Activated T-cell treated with anti-CD3 and anti-CD28 coated beads, Interleukin-2, amount 50 U/mL, for 24 hours (primary cell): Measurements from ENCODE around the gene IRF5.
A peak's percentile ranks its signal among the peaks of the same experiment; 100 is the strongest.

Experiments
- DNase-seq: peaks from one replicate; pipeline ENCODE4 v3.0.0-alpha.2; 2020
- H3K27ac Mint-ChIP-seq: 2 replicates; pipeline ENCODE4 v1.8.0; 2020; ENCODE audit warnings: mild to moderate bottlenecking, mixed read lengths
- H3K27me3 Mint-ChIP-seq: 2 replicates; pipeline ENCODE4 v1.8.0; 2020; ENCODE audit warnings: mixed read lengths
- H3K36me3 Mint-ChIP-seq: 2 replicates; pipeline ENCODE4 v1.8.0; 2020; ENCODE audit warnings: low read depth, mixed read lengths
- H3K4me1 Mint-ChIP-seq: 2 replicates; pipeline ENCODE4 v1.8.0; 2020; ENCODE audit warnings: low read depth, mixed read lengths
- H3K4me3 Mint-ChIP-seq: 2 replicates; pipeline ENCODE4 v1.8.0; 2020; ENCODE audit warnings: mild to moderate bottlenecking, moderate library complexity, mixed read lengths
- H3K9me3 Mint-ChIP-seq: 2 replicates; pipeline ENCODE4 v1.8.0; 2020; ENCODE audit warnings: mixed read lengths

IRF5 gene

DNA sequence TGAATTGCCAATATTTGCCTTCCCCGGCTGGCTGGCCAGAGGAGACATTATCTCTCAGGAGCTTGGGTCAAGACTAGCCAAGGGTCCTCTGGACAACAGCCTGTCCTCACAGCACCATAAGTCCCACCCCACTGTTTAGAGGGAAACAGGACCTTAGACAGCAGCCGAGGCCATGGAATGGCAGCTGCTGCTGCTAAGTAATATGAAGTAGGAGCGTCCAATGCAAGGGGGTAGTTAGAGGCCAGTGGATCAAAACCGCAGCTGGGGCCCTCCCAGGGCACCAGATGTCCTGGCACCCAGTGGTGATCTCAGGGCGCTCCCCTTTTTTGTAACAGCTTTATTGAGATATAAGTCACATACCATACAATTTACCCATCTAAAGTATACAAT is 14.3 kb upstream of the IRF5 start:
- DNase-seq, result no peak
- H3K36me3 Mint-ChIP-seq, result no peaks in the 10 kb centered on the region
- peaks cover 3% of the 10 kb centered on the region for H3K27me3 Mint-ChIP-seq
- no peaks in the 10 kb centered on the region for H3K4me1 Mint-ChIP-seq
- no peaks in the 10 kb centered on the region for H3K9me3 Mint-ChIP-seq
- no peak overlapping the region for H3K4me3 Mint-ChIP-seq
- H3K27ac Mint-ChIP-seq, result no peak overlapping the region

DNA sequence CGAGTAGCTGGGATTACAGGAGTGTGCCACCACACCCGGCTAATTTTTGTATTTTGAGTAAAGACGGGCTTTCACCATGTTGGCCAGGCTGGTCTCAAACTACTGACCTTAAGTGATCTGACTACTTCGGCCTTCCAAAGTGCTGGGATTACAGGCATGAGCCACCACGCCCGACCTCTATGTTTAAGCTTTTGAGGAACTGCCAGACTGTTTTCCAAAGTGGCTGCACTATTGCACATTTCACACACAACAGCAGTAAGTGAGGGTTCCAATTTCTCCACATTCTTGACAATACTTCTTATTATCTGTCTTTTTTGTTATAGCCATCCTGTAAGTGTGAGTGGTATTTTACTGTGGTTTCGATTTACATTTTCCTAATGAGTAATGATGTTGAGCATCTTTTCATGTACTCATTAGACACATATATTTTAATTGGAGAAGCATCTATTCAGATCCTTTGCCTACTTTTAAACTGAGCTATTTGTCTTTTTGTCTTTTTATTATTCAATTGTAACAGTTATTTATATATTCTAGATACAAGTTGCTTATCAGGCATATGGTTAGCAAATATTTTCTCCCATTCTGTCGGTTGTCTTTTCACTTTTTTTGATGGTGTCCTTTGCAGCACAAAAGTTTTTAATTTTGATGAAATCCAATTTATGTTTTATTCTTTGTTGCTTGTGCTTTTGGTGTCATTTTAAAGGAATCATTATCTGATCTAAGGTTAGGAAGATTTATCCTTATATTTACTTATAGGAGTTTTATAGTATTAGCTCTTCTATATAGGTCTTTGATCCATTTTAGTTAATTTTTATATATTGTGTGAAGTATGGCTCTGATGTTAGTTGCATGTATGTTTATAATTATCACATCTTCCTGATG is 12.8 kb upstream of the IRF5 start:
- Mint-ChIP-seq H3K27ac (no peak overlapping the region), H3K36me3 (no peaks in the 10 kb centered on the region), H3K4me1 (no peaks in the 10 kb centered on the region), H3K9me3 (no peaks in the 10 kb centered on the region), H3K27me3 (no peaks in the 10 kb centered on the region), H3K4me3 (no peak overlapping the region)
- no peak for DNase-seq

DNA sequence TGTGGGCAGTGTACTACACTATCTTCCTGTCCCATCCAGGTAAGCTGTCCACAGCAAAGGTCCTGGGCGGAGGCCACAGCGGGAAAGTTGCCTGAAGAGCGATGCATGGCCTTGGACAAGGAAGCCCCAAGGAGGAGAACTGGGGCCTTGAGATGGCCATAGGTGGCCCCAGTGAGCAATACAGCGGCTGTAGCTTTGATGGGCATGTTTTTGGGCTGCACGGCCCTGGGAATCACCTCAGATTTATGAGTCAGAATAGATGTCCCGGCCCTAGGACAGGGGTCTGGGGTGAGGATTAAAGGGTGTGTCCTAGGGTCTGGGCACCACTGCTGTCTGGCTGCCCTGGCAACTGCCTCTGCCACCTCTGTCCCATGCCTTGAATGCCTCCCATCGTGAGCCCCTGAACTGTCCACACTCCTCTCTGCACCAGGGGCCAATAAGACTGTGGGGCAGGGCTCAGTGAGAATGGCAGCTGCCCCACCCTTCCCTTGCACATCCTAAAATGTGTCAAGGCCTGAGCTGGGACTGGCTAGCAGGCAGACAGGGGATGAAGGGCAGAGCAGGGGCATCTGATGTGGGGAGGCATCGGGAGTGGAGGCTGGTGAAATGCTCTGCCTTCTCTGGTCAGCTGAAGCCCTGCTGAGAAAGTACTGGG is 9.4 kb upstream of the IRF5 start:
- DNase-seq, result no peak
- Mint-ChIP-seq H3K27me3 (no peaks in the 10 kb centered on the region), H3K36me3 (no peaks in the 10 kb centered on the region), H3K4me1 (peaks cover 9% of the 10 kb centered on the region), H3K4me3 (no peak overlapping the region), H3K9me3 (no peaks in the 10 kb centered on the region), H3K27ac (no peak overlapping the region)

DNA sequence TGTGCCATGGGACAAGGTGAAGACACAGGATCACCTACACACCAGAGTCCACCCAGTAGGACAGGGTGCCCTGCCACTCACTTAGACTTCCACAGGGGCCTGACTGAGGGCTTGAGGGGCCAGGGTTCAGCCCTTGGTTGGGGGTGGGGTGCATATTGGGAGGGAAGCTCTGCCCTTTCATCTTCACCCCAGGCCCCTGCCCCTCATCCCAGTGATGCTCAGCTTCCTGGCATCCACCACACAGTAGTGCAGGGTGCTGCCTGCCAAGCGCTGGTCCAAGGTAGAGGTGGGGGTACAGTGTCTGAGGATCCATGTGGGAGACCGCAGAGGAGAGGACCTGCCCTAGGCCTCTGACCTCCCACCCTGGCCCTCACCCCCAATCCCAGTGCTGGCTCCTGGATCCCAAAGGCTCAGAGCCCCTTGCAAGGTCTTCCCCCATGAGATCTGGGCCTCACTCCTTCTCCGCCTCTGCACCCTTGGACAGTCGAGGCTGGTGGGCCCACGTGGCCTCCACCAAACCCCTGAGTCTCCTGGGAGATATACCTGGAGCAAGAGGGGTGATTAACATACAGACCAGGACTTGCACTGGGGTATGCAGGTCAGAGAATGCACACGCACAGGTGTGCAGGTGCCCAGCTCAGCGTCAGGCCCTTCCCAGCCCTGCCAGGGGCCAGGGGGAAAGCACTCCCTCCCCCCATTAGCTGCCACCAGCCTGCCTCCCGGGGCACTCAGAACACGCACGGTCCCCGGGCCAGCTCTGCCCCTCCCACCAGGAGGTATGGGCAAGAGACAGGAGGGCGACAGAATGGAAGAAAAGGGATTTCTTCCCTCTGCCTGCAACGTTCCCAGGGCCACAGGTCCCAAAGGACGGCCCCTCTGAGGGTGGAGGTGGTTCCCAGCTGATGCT is 8.6 kb upstream of the IRF5 start:
- Mint-ChIP-seq H3K27ac (no peak overlapping the region), H3K36me3 (no peaks in the 10 kb centered on the region), H3K4me1 (peaks cover 15% of the 10 kb centered on the region), H3K9me3 (no peaks in the 10 kb centered on the region), H3K27me3 (no peaks in the 10 kb centered on the region), H3K4me3 (no peak overlapping the region)
- no peak for DNase-seq

DNA sequence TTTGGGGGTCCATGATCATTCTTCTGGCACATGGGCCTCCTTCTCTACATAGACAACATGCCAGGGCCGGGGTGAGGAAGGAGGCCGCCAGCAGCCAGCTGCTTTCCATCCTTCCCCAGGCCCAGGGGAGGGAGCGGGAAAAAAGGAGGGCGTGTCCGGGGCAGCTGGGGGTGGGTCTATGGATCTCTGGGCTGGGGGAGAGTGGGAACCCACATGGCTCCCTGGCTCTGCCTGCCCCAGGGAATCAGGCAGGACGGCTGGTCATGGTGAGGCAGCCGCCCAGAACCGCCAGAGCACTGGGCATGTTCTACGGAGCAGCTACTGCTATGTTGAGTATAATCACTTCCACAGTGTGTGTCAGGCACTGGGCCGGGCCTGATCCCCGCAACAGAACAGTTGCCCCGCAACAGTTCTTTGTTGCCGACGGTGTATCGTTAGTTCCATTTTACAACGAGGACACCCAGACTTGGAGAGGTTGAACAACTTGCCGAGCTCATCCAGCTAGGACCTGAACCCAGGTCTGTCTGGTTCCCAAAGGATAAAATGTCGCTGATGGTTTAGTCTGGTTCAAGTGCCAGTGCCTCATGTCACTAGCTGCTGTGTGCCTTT is 6.4 kb upstream of the IRF5 start:
- Mint-ChIP-seq H3K4me1 (peaks cover 16% of the 10 kb centered on the region), H3K4me3 (no peak overlapping the region), H3K36me3 (no peaks in the 10 kb centered on the region), H3K9me3 (no peaks in the 10 kb centered on the region), H3K27me3 (peaks cover 2% of the 10 kb centered on the region), H3K27ac (no peak overlapping the region)
- no peak for DNase-seq

DNA sequence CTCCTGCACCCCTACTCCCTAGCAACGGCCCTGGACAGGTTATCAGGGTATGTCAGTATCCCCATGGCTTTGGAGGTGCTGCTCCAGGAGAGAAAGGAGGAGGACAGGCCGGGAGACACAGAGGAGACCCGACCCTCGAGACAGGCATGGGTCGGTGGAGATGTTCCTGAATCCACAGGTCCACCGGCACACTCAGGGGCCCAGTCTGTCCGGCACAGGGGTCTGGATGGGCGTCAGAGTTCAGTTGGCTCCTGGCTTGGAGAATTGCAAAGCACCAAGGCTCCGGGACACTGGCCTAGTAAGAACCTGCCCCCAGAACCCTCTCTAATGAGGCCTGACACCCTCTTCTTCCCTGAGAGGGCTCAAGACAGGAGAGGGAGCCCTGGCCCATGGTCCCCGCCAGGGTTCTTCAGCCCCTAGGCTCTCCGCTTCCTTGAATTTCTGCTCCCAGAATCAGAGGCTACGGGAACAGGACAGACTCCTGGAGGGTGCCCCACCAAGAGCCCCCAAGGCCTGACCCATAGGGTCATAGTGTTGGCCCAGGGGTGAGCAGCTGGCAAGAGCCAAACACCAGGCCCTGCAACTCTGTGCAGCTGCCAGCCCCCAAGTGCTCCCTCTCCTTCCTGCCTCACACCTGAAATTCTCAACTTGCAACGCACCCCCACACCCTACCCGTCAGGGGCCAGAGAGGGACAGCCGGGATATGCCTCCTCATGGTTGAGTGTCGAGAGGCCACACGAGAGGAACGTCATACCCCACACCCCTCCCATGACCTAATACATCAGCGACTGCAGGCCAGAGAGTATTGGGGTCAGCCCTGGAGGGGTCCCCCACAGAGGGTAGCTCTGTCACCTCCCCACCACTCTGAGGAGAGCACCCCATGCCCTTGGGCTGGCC is 5.5 kb upstream of the IRF5 start:
- no peak overlapping the region for H3K4me3 Mint-ChIP-seq
- no peaks in the 10 kb centered on the region for H3K36me3 Mint-ChIP-seq
- H3K4me1 Mint-ChIP-seq, result peaks cover 19% of the 10 kb centered on the region
- H3K27ac Mint-ChIP-seq, result peak overlapping the region; percentile 8
- no peak for DNase-seq
- H3K27me3 Mint-ChIP-seq, result peaks cover 10% of the 10 kb centered on the region
- H3K9me3 Mint-ChIP-seq, result no peaks in the 10 kb centered on the region

DNA sequence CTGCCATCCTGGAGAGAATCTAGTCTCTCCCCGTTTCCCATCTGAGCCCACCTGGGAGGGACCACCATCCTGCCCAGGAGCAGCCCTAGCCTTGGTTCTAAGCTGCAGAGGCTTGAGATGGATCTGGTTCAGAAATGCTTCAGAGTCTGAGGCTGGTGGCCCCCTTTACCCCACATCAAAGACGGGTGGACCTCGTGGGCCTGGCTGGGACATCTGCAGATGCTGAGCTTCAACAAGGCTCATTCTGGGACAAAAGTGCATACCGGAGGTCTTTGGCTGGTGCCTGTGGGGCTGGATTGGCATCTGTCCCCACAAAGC is 4.9 kb upstream of the IRF5 start:
- Mint-ChIP-seq H3K4me1 (peaks cover 23% of the 10 kb centered on the region), H3K27me3 (peaks cover 14% of the 10 kb centered on the region), H3K27ac (no peak overlapping the region), H3K36me3 (no peaks in the 10 kb centered on the region), H3K4me3 (no peak overlapping the region), H3K9me3 (no peaks in the 10 kb centered on the region)
- DNase-seq, result no peak

DNA sequence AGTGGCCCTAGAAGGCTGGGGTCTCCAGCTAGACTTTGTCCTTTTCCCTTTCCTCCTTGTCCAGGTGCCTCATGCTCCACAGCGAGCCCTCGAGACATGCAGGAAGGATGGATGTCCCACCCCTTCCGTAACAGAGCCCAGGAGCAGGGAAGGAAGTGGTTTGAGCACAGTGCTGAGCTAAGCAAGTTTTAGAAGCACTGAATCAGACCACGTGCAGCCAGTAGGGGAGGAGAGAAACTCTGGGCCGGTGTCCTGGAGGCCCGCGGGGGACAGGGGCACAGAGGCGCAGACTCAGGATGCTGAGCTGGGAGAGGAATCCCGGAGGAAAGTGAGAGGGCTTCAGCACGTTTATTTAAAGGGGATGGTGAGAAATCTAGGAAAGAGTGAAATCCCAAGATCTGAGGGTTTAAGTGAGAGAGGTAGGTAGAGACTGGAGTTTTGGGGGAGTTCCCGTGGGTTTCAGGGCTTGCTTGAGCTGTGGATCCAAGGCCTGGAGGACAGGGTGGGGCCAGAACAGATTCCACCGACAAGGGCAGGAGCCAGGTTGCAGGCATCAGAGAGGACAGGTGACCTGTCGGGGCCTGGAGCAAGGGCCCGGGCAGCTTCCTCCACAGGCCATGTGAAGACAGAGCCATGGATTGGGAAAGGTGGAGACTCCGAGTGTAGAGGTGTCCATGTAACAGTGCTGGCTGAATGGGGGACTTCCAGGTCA is 4.4 kb upstream of the IRF5 start:
- H3K9me3 Mint-ChIP-seq, result no peaks in the 10 kb centered on the region
- peak overlapping the region; percentile 86 for H3K27ac Mint-ChIP-seq
- DNase-seq, result peak; percentile 68
- H3K4me3 Mint-ChIP-seq, result peak overlapping the region; percentile 49
- H3K36me3 Mint-ChIP-seq, result no peaks in the 10 kb centered on the region
- H3K4me1 Mint-ChIP-seq, result peaks cover 25% of the 10 kb centered on the region
- peaks cover 15% of the 10 kb centered on the region for H3K27me3 Mint-ChIP-seq

DNA sequence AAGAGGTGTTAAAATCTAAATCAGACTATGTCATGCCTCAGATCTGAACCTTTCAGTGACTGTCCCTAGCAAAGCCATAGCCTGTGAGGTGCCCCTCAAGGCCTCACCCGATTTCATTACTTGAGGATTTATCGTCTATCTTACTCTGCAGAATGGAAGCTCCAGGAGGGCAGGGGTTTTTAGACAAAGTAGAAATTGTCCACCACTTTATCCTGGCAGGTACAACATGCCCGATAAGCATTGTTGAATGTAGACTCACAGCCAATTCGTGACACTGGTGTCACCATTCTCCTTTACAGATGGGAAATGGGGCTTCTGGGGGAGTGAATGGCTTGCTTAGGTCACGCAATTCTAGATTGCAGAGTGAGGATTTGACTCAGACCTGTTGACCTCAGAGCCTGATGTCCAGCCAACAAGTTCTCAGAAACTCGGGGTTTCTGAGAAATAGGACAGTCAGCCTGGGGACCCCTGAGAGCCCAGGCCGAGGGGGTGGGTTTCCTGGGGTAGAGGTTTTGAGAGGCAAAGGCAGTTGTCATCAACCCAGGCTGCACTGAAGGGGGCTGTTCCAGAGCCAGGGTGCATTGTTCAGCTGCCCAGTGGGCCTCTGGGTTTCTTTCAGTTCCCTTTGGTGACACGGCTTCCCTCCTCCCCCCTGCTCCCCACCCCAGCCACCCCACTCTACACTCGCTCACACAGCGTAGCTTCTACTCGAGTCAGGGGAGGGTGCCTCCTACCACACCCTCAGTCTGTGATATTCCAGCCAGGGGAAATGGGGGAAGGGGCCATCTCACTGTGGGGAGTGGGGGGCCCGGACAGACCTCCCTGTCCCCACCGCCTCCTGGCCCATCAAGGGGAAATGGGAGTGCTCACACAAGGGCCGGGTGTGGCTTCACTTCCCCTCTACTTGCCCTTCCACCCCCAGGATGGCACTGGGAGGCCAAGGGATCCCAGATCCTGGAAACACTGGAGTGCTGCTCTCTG is 3.1 kb upstream of the IRF5 start:
- no peak for DNase-seq
- no peaks in the 10 kb centered on the region for H3K9me3 Mint-ChIP-seq
- no peaks in the 10 kb centered on the region for H3K36me3 Mint-ChIP-seq
- H3K27ac Mint-ChIP-seq, result no peak overlapping the region
- peaks cover 23% of the 10 kb centered on the region for H3K27me3 Mint-ChIP-seq
- peaks cover 28% of the 10 kb centered on the region for H3K4me1 Mint-ChIP-seq
- no peak overlapping the region for H3K4me3 Mint-ChIP-seq

DNA sequence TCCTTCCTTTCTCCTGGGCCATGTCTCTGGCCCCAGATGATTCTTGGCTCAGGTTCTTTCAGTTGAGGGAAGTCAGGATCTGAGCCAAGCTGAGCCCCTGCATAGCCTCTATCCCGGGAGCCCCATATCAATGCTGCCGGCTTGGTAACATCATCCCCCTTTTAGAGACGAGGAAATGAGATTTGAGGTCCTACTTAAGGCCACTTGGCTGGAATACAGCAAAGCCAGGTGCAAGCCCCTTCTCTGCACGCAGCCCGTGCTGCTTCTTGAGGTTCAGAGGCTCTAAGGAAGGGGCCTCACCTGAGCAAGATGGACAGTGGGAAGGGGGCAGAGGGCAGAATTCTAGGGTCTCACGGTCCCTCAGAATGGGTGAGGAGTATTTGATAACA is 2.4 kb upstream of the IRF5 start:
- no peak overlapping the region for H3K4me3 Mint-ChIP-seq
- no peaks in the 10 kb centered on the region for H3K36me3 Mint-ChIP-seq
- no peak overlapping the region for H3K27ac Mint-ChIP-seq
- peaks cover 30% of the 10 kb centered on the region for H3K27me3 Mint-ChIP-seq
- no peak for DNase-seq
- no peaks in the 10 kb centered on the region for H3K9me3 Mint-ChIP-seq
- peaks cover 34% of the 10 kb centered on the region for H3K4me1 Mint-ChIP-seq

DNA sequence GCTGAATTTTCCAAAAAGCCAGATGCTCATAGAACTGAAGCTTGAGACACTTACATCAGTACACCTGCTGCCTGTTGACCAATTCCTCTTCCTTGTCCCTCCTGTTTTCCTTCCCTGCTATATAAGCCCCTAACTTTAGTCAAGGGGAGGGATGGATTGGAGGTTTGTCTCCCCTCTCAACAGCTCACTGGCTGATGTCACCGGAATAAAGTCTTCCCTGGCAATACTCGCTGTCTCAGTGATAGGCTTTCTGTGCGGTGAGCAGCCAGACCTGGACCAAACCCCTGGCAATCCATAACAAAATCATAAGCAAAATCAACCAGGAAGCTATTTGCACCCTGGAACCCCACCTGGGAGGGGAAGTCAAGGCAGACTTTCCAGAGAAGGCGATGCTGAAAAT is 929 bp upstream of the IRF5 start:
- H3K27ac Mint-ChIP-seq, result no peak overlapping the region

DNA sequence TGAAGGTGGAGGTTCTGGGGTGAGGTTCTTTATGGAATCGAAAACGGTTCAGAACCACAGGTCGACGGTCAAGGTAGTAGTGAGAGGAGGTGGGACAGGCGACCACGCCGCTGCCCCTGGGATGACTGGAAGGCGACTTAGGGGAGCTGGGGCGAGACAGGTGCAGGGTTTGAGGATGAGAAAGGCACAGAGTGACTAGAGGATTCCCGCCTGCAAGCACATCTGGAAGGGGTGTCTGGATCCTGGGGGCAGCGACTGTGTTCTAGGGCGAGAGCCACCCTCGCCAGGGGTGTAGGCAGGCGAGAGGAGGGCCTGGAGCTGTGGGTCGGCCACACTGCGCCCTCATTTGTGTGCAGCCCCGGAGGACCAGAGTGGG is 468 bp upstream of the IRF5 start:
- H3K27ac Mint-ChIP-seq, result no peak overlapping the region
- H3K27me3 Mint-ChIP-seq, result peaks cover 42% of the 10 kb centered on the region
- H3K4me3 Mint-ChIP-seq, result peak overlapping the region; percentile 62
- H3K36me3 Mint-ChIP-seq, result no peaks in the 10 kb centered on the region
- no peaks in the 10 kb centered on the region for H3K9me3 Mint-ChIP-seq
- no peak for DNase-seq
- peaks cover 45% of the 10 kb centered on the region for H3K4me1 Mint-ChIP-seq

More for the DNA sequence above, 929 bp upstream of the IRF5 start:
- H3K4me1 Mint-ChIP-seq, result peaks cover 45% of the 10 kb centered on the region
- peaks cover 42% of the 10 kb centered on the region for H3K27me3 Mint-ChIP-seq
- DNase-seq, result no peak
- H3K4me3 Mint-ChIP-seq, result peak overlapping the region; percentile 62
- no peaks in the 10 kb centered on the region for H3K9me3 Mint-ChIP-seq
- H3K36me3 Mint-ChIP-seq, result no peaks in the 10 kb centered on the region
